Body of pancreas (tissue), 4 donors: ENCODE results near the gene DDX10.

Source experiments
- POLR2A ChIP-seq, 3 donors: fragments of 450-650 bp; IDR thresholded peaks; one replicate each; pipeline ENCODE4 v1.6.1; 2016; ENCODE audit warnings: antibody characterized with exemption in 3 of 3, mild to moderate bottlenecking in 2 of 3
- TF ChIP-seq, protein P1 (sequence below), 7 experiments: fragments of 450-650 bp in 4 of 7; fragments of 200-600 bp in 3 of 7; sonication (generic) in 3 of 7; IDR thresholded peaks; one replicate each; pipeline ENCODE4 v1.5.1; 2016 to 2019; ENCODE audit warnings: antibody characterized with exemption in 7 of 7

DNA sequence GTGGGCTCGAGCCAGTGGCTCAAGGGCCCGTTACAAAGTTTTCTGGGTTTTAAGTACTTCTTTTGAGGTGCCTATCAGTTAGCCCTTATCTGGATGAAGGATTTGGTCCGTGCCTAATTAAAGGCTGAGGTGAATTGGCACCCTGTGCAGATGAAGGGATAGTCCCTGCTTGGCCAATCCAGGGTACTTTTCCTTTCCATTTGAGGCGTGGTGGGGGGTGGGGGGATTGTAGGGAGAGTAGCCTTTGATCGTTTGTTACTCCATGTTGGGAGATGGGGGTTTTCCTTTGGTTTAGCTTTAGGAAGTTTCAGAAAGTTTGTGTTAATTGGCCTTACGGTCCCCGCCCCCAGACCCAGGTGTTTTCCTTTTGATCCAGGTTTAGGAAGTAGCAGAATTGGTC is 170.8 kb downstream of the DDX10 start:
- TF ChIP-seq, protein P1, sequence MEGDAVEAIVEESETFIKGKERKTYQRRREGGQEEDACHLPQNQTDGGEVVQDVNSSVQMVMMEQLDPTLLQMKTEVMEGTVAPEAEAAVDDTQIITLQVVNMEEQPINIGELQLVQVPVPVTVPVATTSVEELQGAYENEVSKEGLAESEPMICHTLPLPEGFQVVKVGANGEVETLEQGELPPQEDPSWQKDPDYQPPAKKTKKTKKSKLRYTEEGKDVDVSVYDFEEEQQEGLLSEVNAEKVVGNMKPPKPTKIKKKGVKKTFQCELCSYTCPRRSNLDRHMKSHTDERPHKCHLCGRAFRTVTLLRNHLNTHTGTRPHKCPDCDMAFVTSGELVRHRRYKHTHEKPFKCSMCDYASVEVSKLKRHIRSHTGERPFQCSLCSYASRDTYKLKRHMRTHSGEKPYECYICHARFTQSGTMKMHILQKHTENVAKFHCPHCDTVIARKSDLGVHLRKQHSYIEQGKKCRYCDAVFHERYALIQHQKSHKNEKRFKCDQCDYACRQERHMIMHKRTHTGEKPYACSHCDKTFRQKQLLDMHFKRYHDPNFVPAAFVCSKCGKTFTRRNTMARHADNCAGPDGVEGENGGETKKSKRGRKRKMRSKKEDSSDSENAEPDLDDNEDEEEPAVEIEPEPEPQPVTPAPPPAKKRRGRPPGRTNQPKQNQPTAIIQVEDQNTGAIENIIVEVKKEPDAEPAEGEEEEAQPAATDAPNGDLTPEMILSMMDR (IDR thresholded peaks at IDR 0.05) = no peak
- no peak for TF ChIP-seq POLR2A (IDR thresholded peaks at IDR 0.05)
